GM19328 (cell line): Measurements from ENCODE around the gene NIT2.
"Not testable (repeated sequence)": the region's sequence is repeated elsewhere in the genome, so short reads cannot be mapped to it uniquely, and the experiment has no call there.

ENCODE experiments used
- ATAC-seq: cut with Tn5 transposase; IDR thresholded peaks from one replicate; pipeline ENCODE4 v1.9.1; 2021; ENCODE audit warnings: mild to moderate bottlenecking, moderate library complexity; ENCODE audit not compliant: unreplicated experiment

NIT2 gene, protein sequence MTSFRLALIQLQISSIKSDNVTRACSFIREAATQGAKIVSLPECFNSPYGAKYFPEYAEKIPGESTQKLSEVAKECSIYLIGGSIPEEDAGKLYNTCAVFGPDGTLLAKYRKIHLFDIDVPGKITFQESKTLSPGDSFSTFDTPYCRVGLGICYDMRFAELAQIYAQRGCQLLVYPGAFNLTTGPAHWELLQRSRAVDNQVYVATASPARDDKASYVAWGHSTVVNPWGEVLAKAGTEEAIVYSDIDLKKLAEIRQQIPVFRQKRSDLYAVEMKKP

DNA sequence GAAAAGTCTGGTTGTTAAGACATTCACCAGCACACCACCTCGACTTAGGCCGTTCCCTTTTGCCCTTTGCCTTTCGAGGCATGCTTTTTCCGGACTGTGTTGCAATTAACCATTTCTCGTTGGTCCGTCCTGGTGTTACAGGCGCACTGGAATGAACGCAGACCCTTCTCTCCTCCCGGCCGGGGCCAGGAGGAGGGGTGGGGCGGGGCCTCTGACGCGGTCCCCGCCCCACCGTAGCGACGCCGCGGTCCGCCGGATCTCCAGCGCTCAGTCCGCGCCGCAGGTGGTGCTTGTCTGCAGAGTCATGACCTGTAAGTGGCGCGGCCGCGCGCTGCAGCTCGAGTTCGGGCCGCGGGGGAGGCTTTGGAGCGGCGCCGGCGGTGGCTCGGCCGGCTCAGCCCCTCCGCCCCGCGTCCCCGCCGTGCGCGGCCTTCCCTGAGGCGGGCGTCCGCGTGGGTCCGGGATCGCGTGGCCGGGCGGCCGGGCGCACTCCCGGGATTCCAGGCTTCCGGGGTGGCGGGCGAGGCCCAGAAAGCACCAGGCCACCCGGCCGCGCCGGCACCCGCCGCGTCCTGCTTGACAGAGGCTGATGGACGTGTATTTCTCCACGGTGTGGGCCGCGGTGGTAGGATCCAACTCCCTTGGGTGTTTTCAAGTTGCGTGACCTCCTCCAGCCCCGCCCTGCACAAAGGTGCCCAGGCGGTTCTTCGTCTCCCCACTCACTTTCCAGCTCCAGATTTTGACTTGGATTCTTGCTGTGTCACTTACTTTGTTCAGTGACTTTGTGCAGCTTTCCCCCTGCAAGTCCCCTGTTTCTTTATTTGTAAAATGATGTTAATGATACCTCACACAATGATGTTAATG is at the start of gene NIT2:
TSS of gene NIT2 (plus strand) at position 270 of the 864 bp plus-strand sequence. CDS start at position 305, 35 bp downstream.
- peak; percentile 97 for ATAC-seq

DNA sequence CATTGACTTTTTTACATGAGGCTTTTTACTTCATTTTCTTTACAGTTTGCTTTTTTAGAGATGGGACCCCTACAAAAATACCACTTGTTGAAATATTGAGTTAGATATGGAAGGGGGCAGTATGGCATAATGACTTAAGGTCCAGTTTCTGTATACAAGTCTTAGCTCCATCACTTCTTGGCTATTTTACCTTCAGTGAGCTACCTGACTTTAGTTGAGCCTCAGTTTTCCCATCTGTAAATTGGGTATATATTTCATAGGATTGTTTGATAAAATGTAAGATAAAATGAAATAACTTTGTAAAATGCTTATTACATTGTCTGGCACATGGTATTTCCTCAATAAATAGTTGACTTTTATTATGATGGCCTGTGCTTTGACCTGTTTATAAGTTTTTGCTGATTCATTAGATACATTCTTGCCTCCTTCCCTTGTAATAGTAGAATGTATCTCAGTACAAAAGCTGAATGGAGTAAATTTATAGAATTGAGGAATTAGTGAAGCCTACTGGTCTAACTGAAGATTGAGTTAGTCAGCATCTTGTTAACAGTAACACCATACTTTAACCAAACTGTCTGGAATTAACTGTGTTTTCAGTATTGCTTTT is 46.2 kb upstream of the NIT2 start:
- ATAC-seq: no peak

DNA sequence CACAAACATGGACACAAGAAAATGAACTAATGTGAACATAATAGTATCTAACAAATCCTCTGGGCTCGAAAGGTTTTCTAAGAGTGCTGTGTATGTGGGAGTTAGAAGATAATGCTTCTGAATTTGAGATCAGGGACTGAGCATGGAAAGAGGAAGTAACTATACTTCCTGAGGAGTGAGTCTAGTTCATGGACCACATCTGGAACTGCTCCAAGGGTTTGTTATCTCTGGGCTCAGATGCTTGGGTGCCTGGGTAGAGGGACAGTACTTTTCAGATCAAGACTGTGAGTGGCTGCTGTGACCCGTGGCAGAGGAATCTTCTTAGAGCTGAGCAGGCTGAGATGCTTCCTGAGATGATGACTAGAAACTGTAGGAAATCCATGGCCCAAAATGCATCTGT is 45.2 kb upstream of the NIT2 start:
- ATAC-seq: no peak

DNA sequence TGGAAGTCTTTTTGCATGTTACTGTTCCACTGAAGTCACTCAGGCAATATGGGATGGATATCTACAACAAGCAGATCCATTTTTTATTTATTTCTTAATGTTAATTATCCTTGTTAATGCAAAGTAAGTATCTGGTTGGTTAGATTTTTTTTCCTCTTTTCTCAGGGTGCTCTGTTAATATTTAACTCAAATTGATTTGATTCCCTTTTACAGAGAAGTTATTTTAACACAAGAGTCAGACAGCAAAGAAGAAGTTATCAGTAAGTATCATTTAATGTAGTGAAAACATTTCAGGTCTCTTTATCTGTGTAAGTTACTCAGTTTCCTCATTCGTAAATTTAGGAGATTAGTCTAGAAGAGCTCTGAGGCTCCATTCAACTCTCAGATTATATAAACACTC is 39.5 kb upstream of the NIT2 start:
- ATAC-seq: no peak

DNA sequence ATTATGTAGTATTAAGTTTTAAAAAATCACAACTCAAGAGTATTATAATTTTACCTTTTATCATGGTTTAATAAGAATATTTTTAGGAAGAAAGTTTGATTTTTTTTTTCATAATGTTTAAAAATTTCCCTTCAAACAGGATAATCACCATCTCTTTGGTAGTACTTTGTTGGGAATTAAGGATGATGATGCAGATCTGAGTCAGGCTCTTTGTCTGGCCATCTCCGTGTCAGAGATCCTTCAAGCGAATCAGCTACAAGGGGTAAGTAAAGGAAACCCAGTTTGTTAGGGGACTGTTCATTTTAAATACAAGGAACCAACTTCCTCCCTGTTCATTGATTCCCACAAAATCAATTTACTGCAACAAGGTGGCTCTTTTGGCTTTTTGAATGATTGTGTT is 36.8 kb upstream of the NIT2 start:
- no peak for ATAC-seq

DNA sequence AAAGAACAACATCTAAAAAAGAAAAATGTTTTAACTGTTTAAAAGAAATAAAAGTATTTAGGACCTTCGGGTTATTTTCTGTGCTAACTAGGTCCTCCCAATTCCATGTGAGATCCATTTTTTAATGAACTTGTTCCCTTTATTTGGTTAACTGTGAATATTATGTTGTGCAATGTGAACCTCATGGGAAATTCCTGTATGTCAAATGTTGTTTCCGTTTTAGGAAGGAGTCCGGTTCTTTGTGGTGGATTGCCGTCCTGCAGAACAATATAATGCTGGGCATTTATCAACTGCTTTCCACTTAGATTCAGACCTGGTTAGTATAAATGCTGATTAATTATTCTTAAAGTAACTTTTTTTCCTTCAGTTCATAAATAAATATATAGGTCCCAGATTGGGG is 35.5 kb upstream of the NIT2 start:
- ATAC-seq: no peak

DNA sequence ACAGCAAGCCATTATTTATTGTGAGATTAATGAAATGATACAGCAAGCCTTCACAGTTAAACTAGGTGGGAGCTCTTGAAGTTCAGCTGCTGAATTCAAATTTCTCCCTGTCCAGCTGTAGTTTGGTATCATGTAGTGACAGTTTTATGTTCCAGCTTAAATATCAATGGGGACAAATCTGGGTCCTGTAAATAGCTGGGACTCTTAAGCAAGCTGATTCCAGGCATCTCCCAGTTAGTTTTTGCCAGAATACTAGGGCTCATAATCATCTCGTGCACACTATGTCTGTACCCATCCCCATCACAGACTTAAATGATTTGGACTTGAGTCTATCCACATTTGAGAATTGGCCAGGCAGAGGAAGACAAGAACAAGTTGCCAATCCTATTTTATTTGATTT is 27.9 kb upstream of the NIT2 start:
- no peak for ATAC-seq

DNA sequence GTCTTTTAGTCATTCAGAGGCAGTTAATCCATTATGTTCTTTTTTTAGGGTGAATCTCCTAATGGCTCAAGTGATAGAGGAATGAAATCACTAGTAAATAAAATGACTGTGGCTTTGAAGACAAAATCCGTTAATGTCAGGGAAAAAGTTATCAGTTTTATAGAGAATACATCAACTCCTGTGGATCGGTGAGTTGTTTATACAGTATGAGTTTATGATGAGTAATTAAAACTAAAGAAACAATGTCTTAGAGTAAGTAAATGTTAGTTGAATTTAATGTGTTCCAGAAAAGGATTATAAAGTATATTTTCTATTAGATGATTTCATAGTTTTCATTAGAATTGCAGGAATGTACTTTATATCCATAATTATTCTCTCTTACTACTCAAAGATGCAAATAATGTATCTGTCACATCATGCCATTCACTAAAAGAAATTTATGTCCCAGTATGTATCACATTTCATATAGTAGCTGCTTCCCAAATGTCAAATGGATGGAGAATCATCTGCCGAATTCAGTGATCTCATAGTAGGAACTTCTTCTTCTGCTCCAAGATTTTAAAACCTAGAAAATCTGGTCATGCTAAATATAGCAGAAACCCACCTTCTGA is 24.1 kb upstream of the NIT2 start:
- no peak for ATAC-seq

DNA sequence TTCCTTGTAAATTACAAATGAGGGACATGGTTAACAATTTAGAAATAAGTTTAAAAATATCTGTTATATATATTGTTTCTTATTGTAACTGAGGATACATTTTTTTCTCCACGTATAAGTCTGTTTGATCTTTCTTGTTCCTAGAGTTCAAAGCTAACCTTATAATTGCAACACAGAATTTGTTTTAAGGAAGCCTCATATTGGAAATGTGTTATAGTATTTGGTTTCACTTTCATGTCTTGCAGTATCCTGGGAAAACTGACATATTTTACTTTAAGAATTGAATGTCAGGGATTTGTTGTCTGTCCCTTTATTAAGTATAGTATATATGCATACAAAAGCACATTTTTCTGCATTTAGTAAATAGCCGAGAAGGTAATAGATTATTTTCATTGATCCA is 23.5 kb upstream of the NIT2 start:
- no peak for ATAC-seq

DNA sequence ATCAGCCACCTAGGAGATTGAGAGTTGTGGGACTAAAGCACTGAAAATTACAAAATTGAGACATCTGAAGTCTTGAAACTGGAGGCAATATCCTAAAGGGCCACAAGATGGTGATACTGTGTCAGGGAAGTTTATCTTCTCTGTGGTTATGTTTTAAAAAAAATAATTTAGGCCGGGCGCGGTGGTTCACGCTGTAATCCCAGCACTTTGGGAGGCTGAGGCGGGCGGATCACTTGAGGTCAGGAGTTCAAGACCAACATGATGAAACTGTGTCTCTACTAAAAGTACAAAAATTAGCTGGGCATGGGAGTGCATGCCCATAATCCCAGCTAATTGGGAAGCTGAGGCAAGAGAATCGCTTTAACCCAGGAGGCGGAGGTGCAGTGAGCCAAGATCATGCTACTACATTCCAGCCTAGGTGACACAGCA is 17.9 kb upstream of the NIT2 start:
- ATAC-seq: peak; percentile 77

DNA sequence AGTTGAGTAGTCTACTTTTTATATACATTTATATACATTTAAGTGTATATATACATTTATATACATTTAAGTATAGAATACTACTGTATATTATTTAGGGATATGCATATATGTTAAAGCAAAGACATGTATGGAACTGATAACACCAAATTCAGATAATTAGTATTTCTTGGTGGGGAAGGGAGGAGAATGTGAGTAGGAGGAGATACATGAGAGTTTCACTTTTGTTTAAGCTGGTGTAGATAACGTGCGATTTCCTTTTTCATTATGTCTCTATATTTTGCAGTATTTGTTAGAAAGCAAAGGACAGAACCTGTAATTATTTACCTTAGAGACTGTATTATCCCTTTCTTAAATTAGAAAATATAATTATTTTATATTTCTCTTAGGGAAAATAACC is 16.6 kb upstream of the NIT2 start:
- ATAC-seq: peak; percentile 54

DNA sequence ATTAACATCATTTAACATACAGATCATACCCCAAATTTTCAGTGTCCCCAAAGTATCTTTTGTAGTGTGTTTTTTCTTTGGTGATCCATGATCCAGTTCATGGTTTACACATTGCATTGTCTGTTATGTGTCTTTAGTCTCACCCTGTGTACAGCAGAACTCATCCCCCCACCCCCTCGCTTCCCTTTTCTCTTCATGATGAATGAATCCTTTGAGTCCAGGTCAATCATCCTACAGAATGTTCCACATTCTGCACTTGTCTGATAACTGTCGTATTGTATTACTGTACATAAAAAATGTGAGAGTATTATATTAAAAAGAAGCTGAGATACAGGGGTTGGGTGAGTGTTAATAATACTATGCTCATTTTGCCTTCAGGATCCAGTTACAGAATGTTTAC is 14.6 kb upstream of the NIT2 start:
- ATAC-seq: no peak

DNA sequence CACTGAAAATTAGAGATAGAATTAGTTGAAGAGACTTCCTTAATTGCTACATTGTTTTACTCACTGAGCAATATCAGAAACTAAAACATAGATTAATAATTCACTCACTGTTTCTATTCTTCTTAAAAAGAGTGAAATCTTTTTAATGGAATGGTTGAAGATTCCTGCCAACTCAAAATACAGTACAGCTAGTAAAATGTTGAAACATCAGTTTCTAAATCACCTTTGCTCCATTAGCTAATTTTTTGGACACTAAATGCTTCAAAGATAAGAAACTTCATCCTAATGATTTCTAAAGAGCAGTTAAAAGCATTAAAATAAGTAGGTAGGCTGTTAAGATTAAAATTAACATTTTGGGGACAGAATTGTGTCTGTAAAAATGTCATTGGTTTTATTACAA is 10.5 kb upstream of the NIT2 start:
- no peak for ATAC-seq

DNA sequence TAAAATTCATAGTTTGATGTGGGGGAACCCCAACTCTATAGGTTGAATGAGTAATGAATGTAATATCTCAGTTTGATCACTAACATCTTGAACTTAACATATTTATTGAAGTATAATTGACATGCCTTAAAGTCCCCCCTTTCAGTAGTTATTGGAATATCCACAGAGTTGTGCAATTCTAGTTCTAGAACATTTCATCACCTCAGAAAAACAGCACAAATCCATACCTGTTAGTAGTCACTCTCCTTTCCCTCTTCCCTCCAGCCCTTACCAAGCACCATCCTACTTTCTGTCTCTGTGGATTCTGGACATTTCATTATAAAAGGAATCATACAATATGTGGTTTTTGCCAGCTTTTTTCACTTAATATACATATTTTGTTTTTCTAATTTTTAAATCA is 8.7 kb upstream of the NIT2 start:
- ATAC-seq: no peak

DNA sequence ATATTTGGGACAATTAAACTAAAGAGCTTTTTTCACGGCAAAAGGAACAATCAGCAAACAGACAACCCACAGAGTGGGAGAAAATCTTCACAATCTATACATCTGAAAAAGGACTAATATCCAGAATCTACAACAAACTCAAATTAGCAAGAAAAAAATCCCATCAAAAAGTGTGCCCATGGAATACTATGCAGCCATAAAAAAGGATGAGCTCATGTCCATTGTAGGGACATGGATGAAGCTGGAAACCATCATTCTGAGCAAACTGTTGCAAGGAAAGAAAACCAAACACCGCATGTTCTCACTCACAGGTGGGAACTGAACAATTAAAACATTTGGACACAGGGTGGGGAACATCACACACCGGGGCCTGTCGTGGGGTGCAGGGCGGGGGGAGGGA is 7.2 kb upstream of the NIT2 start:
- ATAC-seq: not testable (repeated sequence)

DNA sequence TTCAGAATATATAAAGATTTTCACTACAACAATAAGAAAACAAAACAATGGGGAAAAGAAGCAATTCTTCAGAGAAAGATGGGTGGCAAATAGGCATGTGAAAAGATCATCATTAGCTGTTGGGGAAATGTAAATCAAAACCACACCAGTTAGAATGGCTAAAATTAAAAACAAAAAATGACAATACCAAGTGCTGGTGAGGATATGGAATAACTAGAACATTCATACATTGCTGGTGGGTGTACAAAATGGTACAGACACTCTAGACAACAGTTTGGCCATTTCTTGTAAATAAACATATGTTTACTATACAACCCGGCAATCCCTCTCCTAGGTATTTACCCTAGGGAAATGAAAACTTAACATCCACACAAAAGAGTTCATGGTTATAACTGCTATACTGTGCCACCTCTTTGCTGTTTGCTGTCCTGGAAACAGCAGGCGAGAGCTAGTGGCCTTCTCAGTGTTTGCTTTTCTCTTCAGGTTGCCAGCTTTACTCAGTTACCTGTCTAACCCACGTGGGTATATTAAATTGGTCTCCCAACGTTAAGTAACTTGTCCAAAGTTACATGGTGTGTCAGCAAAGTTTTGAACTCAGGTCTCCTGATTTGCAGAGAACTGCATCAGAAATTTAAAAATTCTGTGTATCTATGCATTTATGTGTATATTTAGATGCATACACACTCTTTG is 4.6 kb upstream of the NIT2 start:
- ATAC-seq: no peak

DNA sequence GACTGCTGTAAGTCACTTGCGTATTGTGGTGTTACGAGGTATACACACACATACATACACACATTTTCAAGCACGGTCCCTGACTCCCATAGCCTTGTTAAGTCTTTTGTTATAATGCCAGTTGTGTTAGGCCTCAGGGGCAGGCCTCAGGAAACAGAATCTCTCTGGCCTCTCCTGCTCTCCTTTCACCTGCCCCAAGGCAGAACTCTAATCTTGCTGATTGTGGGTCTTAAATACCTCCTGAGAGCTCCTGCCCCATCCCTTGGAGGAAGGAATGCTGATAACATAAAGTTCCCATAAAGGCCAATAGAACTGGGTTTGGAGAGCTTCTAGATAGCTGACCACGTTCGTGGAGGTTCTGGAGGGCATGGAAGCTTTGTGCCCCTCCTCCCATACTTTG is 3.9 kb upstream of the NIT2 start:
- no peak for ATAC-seq

DNA sequence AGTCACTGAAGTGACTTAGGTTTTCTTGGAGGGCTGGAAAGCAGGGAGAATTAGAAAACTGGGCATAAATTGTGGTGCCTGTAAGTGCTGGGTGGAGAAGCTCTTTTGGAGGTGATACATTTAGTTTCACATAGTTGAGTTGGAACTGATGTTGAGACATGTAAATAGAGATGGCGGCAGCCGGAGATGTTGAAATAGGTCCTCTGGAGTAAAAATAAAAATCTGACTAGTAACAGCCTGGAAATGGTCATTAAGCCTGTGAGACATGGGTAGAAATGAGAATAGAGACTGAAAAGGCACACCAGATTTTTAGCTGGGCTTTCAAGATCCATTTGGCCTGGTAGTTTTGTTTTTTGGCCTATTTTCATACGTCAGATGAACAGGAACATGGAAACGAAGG is 2.9 kb upstream of the NIT2 start:
- ATAC-seq: no peak

DNA sequence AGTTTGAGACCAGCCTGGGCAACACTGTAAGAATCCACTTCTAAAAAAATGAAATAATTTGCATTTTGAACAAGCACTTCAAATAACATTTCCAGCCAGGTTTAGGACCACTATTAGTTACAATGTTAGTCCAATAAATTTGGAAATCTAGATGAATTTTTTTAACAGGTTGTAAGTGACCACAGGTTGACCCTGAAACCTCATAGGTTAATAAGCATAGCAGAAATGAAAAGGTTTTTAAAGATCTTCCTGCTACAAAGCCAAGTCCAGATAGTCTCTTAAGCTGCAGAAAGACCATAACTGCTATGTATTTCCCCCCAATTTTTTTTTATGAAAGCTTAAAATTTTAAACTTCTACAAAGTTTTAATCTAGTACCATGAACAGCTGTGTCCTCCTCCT is 1.5 kb upstream of the NIT2 start:
- ATAC-seq: no peak

DNA sequence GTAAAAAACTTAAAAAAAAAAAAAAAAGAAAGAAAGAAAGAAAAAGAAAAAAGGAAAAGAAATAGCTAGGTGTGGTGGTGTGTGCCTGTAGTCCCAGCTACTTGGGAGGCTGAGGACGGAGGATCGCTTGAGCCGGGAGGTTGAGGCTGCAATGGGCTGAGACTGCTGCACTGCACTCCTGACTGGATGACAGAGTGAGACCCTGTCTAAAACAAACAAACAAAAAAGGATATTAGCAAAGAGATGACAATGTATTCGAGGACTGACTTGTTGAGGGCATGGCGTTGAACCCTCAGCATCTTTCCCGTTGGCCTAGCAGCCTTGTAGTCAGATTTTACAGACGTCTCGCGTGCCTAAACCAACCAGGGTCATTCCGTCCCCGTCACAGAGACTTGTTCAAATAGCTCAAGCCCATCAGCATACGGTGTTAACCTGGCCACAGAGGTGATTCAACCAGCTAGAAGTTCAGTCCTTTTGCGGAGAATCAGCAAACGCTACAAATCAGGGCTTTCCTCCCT is 528 bp upstream of the NIT2 start:
- peak; percentile 16 for ATAC-seq

DNA sequence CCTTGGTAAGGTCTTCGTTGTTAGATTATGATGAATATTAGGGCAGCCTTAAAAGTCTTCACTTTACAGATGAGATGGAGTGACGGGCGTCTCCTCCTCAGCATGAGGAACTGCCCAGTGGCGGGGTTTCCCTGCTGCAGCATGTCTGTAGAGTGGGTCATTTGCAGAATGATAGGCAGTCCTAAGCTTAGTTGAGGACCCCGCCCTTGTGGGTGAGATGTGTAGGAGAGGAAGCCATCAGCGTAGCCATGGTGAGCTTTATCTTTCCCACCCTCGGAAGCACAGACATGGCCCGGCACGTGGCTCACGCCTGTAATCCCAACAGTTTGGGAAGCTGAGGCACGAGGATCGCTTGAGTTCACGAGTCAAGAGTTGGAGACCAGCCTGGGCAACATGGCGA is 877 bp downstream of the NIT2 start:
- peak; percentile 44 for ATAC-seq
